Uterus (tissue), 4 donors: Measurements from ENCODE around the gene NUDT21. TPM values are rescaled to one million over a fixed set of nuclear protein-coding genes. Genes with fewer than 3 reads are reported as not detected.

ENCODE experiments used
- DNase-seq, 2 donors: peaks; one replicate each; pipeline ENCODE4 v3.0.0-alpha.2; 2019 to 2020
- H3K27ac ChIP-seq, 2 donors: fragments of 200-600 bp; sonication (generic); 1 replicate in 1 of 2; 2 replicates in 1 of 2; pipeline ENCODE4 v1.5.1; 2016 to 2018
- H3K27me3 ChIP-seq, 2 donors: fragments of 200-600 bp; sonication (generic); one replicate each; pipeline ENCODE4 v1.5.1; 2018 to 2019; ENCODE audit warnings: control low read depth in 1 of 2
- H3K36me3 ChIP-seq, 2 donors: fragments of 200-600 bp; sonication (generic); one replicate each; pipeline ENCODE4 v1.5.1; 2019; ENCODE audit warnings: control low read depth in 1 of 2
- H3K4me1 ChIP-seq, 2 donors: fragments of 200-600 bp; sonication (generic); one replicate each; pipeline ENCODE4 v1.5.1; 2018 to 2019; ENCODE audit warnings: control low read depth in 1 of 2
- H3K4me3 ChIP-seq, 2 donors: fragments of 200-600 bp; sonication (generic); 1 replicate in 1 of 2; 2 replicates in 1 of 2; pipeline ENCODE4 v1.5.1; 2018 to 2019; ENCODE audit warnings: mild to moderate bottlenecking in 1 of 2
- H3K9me3 ChIP-seq, 2 donors: fragments of 200-600 bp; sonication (generic); one replicate each; pipeline ENCODE4 v1.5.1; 2019; ENCODE audit warnings: control low read depth in 1 of 2
- POLR2A ChIP-seq, 2 donors: fragments of 450-650 bp; IDR thresholded peaks; one replicate each; pipeline ENCODE4 v1.6.1; 2016; ENCODE audit warnings: antibody characterized with exemption in 2 of 2, mild to moderate bottlenecking in 1 of 2, moderate library complexity in 1 of 2
- intact Hi-C: fragments of 100-400 bp; cut with DNase I; formaldehyde crosslinking; loops from one replicate; pipeline ENCODE4 v1.15.1; 2023; ENCODE audit warnings: low total_unique reads
- total RNA-seq, 4 donors: library from RNA; depleted of rRNA in 3 of 4; stranded (reverse); fragments of >200 nt in 3 of 4; gene quantifications; one replicate each; pipeline versions ENCODE4 v1.1.0 to v1.2.4, GENCODE V29; 2014 to 2023
- TF ChIP-seq, protein P1 (sequence below), 4 experiments: fragments of 200-600 bp in 2 of 4; fragments of 450-650 bp in 2 of 4; sonication (generic) in 2 of 4; IDR thresholded peaks; one replicate each; pipeline ENCODE4 v1.5.1; 2016 to 2019; ENCODE audit warnings: antibody characterized with exemption in 4 of 4, mild to moderate bottlenecking in 2 of 4, moderate library complexity in 1 of 4
- donor health status: DM: yes; HTN: yes; CAD: no.

Gene NUDT21
- total RNA-seq, 4 donors from 2014 or later = 23.1 to 184 (median 89.2) TPM

GRCh38 chr16:56479469-56479868 is 28.3 kb upstream of the NUDT21 start:
- intact Hi-C loops = no loop called here
- DNase-seq = no peak
- no peaks in the 10 kb centered on the region for H3K36me3 ChIP-seq
- TF ChIP-seq, protein P1, sequence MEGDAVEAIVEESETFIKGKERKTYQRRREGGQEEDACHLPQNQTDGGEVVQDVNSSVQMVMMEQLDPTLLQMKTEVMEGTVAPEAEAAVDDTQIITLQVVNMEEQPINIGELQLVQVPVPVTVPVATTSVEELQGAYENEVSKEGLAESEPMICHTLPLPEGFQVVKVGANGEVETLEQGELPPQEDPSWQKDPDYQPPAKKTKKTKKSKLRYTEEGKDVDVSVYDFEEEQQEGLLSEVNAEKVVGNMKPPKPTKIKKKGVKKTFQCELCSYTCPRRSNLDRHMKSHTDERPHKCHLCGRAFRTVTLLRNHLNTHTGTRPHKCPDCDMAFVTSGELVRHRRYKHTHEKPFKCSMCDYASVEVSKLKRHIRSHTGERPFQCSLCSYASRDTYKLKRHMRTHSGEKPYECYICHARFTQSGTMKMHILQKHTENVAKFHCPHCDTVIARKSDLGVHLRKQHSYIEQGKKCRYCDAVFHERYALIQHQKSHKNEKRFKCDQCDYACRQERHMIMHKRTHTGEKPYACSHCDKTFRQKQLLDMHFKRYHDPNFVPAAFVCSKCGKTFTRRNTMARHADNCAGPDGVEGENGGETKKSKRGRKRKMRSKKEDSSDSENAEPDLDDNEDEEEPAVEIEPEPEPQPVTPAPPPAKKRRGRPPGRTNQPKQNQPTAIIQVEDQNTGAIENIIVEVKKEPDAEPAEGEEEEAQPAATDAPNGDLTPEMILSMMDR (IDR thresholded peaks at IDR 0.05) = no peak
- no peak for TF ChIP-seq POLR2A (IDR thresholded peaks at IDR 0.05)
- no peaks in the 10 kb centered on the region for H3K9me3 ChIP-seq
- no peaks in the 10 kb centered on the region for H3K4me1 ChIP-seq
- H3K4me3 ChIP-seq = no peak overlapping the region
- H3K27ac ChIP-seq = no peak overlapping the region
- no peaks in the 10 kb centered on the region for H3K27me3 ChIP-seq

- Histone ChIP-seq H3K4me3 (no peak overlapping the region), H3K36me3 (no peaks in the 10 kb centered on the region), H3K4me1 (no peaks in the 10 kb centered on the region), H3K27me3 (no peaks in the 10 kb centered on the region), H3K9me3 (no peaks in the 10 kb centered on the region), H3K27ac (no peak overlapping the region)
- DNase-seq = no peak
- TF ChIP-seq POLR2A (IDR thresholded peaks at IDR 0.05) = no peak
- TF ChIP-seq, protein P1 (IDR thresholded peaks at IDR 0.05) = no peak
- intact Hi-C loops = no loop called here
Measured at GRCh38 chr16:56478281-56479049, 27.3 kb upstream of the NUDT21 start.

DNA sequence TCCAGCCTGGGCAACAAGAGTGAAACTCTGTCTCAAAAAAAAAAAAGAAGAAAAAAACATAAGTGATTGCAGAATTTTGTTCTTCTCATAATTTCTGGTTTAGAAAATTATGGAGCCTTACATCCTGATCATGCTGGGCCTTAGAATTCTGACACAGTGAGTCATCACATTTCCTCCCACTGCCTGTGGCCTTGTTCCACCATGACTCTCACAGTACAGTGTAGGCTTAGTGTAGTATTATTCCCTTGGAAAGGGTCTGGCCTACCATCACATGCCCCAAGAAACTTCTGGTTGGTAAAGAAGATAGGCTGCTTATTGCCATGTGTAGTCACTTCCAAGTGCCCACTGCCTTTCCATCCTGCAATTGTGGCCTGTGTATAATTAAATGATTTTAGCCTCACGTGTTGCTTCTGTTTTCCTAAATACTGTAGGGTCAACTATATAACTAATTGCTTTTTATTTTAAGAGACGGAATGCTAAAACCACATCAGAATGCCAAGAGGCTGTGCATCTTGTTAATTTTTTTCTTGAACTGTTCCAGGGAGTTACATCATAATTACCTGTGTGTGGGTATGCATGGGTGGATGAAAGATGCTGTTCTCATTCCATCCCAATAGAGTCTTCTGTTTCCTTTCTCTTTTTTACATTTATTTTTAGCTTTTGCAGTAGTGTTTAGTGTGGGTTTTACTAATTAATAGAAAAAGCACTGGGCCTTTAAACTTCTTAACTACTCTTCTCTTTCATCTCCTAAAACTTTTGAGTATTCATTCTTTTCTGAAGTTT is 26.2 kb upstream of the NUDT21 start:
- Histone ChIP-seq H3K9me3 (no peaks in the 10 kb centered on the region), H3K4me1 (no peaks in the 10 kb centered on the region), H3K4me3 (no peak overlapping the region), H3K27ac (no peak overlapping the region), H3K36me3 (no peaks in the 10 kb centered on the region), H3K27me3 (no peaks in the 10 kb centered on the region)
- no peak for DNase-seq
- intact Hi-C loops = no loop called here
- no peak for TF ChIP-seq POLR2A (IDR thresholded peaks at IDR 0.05)
- TF ChIP-seq, protein P1 (IDR thresholded peaks at IDR 0.05) = no peak

GRCh38 chr16:56475201-56475600 is 24.1 kb upstream of the NUDT21 start:
- no peak overlapping the region for H3K4me3 ChIP-seq
- no peaks in the 10 kb centered on the region for H3K36me3 ChIP-seq
- H3K27me3 ChIP-seq = no peaks in the 10 kb centered on the region
- TF ChIP-seq, protein P1 (IDR thresholded peaks at IDR 0.05) = no peak
- TF ChIP-seq POLR2A (IDR thresholded peaks at IDR 0.05) = no peak
- no peaks in the 10 kb centered on the region for H3K9me3 ChIP-seq
- intact Hi-C loops = no loop called here
- no peak overlapping the region for H3K27ac ChIP-seq
- no peaks in the 10 kb centered on the region for H3K4me1 ChIP-seq
- DNase-seq = no peak

- Histone ChIP-seq H3K36me3 (no peaks in the 10 kb centered on the region), H3K27me3 (no peaks in the 10 kb centered on the region), H3K4me1 (no peaks in the 10 kb centered on the region), H3K4me3 (no peak overlapping the region), H3K9me3 (no peaks in the 10 kb centered on the region), H3K27ac (no peak overlapping the region)
- intact Hi-C loops = no loop called here
- TF ChIP-seq, protein P1 (IDR thresholded peaks at IDR 0.05) = no peak
- TF ChIP-seq POLR2A (IDR thresholded peaks at IDR 0.05) = no peak
- DNase-seq = no peak
Measured at GRCh38 chr16:56470666-56471065, 19.5 kb upstream of the NUDT21 start.
